ENCODE results near the gene CCDC32. TPM values are rescaled to one million over a fixed set of nuclear protein-coding genes. Genes with fewer than 3 reads are reported as not detected.

Gene CCDC32
- total and polyA plus RNA-seq, 2 of the 8 experiments (the other 6 are each of a cell fraction or from before 2014, with no cell fraction given): 8.9 to 12.1 TPM

DNA sequence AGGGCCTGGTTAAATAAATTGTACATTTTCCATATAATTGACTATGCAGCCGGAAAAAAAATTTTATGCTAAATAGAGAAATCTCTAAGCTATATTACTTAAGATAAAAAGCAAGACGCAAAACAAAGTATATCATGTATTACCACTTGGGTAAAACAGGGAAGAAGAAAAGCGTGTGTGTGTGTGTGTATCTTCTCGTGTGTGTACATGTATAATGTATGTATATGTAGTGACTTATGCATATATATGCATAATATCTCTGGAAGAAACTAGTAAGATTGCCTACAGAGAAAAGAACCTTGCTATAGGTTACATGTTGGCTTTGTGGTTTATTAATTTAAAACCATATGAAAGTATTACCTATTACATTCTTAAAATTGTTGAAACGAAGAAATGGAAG, 48.2 kb upstream of the CCDC32 start:
- 76% methylated on average over 5 of the region's 5 CpGs; no CpG with 5 or more reads in 1 of the 2 experiments for WGBS, 2 experiments (ENCODE audit: extremely low coverage in 1 of 2, insufficient coverage in 1 of 2, insufficient read length in 1 of 2, insufficient replicate concordance in 2 of 2, low coverage in 1 of 2, low lambda C conversion rate in 2 of 2, missing lambda C conversion rate in 1 of 2)
- no peak overlapping the region for H3K4me2 ChIP-seq (ENCODE audit: insufficient read depth in 1 of 2, low read depth in 2 of 2, low read length in 2 of 2)
- no peak overlapping the region for H2BK20ac ChIP-seq (ENCODE audit: low read length)
- no peak overlapping the region for H4K91ac ChIP-seq (replicated peaks; ENCODE audit: insufficient read length, low read length)
- ChIA-PET CTCF (ENCODE audit: partially characterized antibody) (no interaction called here), POLR2A (ENCODE audit: partially characterized antibody) (no interaction called here)
- H3K14ac ChIP-seq (ENCODE audit: insufficient read length): no peak overlapping the region
- no peak overlapping the region for H3K4me3 ChIP-seq (ENCODE audit: extremely low read depth in 1 of 4, insufficient read depth in 2 of 4, low read depth in 3 of 4, low read length in 4 of 4)
- H2BK120ac ChIP-seq (replicated peaks; ENCODE audit: low read depth, low read length): no peak overlapping the region
- no peaks in the 10 kb centered on the region for H4K20me1 ChIP-seq (replicated peaks in 1 of 2; ENCODE audit: control insufficient read depth in 1 of 2, insufficient read depth in 2 of 2, low read length in 2 of 2)
- H3K23me2 ChIP-seq (ENCODE audit: low read depth, low read length): no peaks in the 10 kb centered on the region
- H3K79me1 ChIP-seq (ENCODE audit: low read depth, low read length): no peaks in the 10 kb centered on the region
- no peaks in the 10 kb centered on the region for H3K9me3 ChIP-seq (ENCODE audit: insufficient read depth in 2 of 2, low read depth in 1 of 2, low read length in 1 of 2)
- no peak overlapping the region for H3K27ac ChIP-seq (ENCODE audit: low read depth, low read length)
- DNase-seq (ENCODE audit: low read depth in 1 of 2, low spot score in 2 of 2) (no peak), FAIRE-seq (no peak)
- peaks cover 0 to 3% (median 1%) of the 10 kb centered on the region in 4 experiments; a peak in 2 of 8 replicates for H3K36me3 ChIP-seq (ENCODE audit: control insufficient read depth in 2 of 4, insufficient read depth in 4 of 4, low read length in 3 of 4)
- no peak overlapping the region for H2AK5ac ChIP-seq (ENCODE audit: low read depth, low read length)
- no peak overlapping the region for H4K5ac ChIP-seq (ENCODE audit: insufficient read length, low read depth, low read length)
- H3K56ac ChIP-seq (replicated peaks; ENCODE audit: insufficient read length, low read depth, low read length): no peak overlapping the region
- no peak overlapping the region for H2BK12ac ChIP-seq (ENCODE audit: low read depth, low read length)
- H3K23ac ChIP-seq (ENCODE audit: insufficient read length): no peak overlapping the region
- H3K4me1 ChIP-seq (replicated peaks in 1 of 4; ENCODE audit: control insufficient read depth in 3 of 4, insufficient read depth in 4 of 4, low read length in 3 of 4): no peaks in the 10 kb centered on the region
- H2AFZ ChIP-seq (ENCODE audit: low read length): no peak overlapping the region
- no peak overlapping the region for H2BK15ac ChIP-seq (ENCODE audit: low read length)
- H3K27me3 ChIP-seq (replicated peaks in 1 of 4; ENCODE audit: control insufficient read depth in 3 of 4, extremely low read depth in 1 of 4, insufficient read depth in 3 of 4, low read length in 3 of 4): no peaks in the 10 kb centered on the region
- no peak overlapping the region for H3K4ac ChIP-seq (replicated peaks; ENCODE audit: insufficient read length, low read depth, low read length)
- TF ChIP-seq EP300 (IDR thresholded peaks at IDR 0.05; ENCODE audit: borderline replicate concordance in 1 of 2, low read depth in 2 of 2, low read length in 2 of 2) (no peak), HDAC6 (IDR thresholded peaks at IDR 0.05; ENCODE audit: low read depth, low read length) (no peak)
- H3K18ac ChIP-seq (ENCODE audit: extremely low read depth, low read length): no peak overlapping the region
- H3K79me2 ChIP-seq (ENCODE audit: control insufficient read depth in 1 of 2, insufficient read depth in 2 of 2, low read length in 2 of 2): no peaks in the 10 kb centered on the region
- no peak overlapping the region for H2BK5ac ChIP-seq (ENCODE audit: low read depth, low read length)
- H3K9ac ChIP-seq (replicated peaks in 1 of 4; ENCODE audit: extremely low read depth in 1 of 4, low read depth in 3 of 4, low read length in 3 of 4): no peak overlapping the region
- no peak overlapping the region for H4K8ac ChIP-seq (ENCODE audit: extremely low read depth, insufficient read depth, low read length)
